Esophagus muscularis mucosa (tissue), 4 donors: Measurements from ENCODE around the gene UBE2E2.

Source experiments
- CTCF ChIP-seq, 3 experiments: fragments of 200-600 bp in 2 of 3; fragments of 450-650 bp in 1 of 3; sonication (generic) in 2 of 3; IDR thresholded peaks; one replicate each; pipeline ENCODE4 v1.5.1; 2017 to 2019; ENCODE audit warnings: antibody characterized with exemption in 3 of 3, mild to moderate bottlenecking in 2 of 3, moderate library complexity in 1 of 3
- EP300 ChIP-seq: sonication (generic); formaldehyde crosslinking; IDR thresholded peaks from one replicate; pipeline ENCODE4 v1.6.1; 2017; ENCODE audit warnings: antibody characterized with exemption
- POLR2A ChIP-seq: fragments of 450-650 bp; IDR thresholded peaks from one replicate; pipeline ENCODE4 v1.6.1; 2017; ENCODE audit warnings: antibody characterized with exemption, moderate library complexity, mild to moderate bottlenecking, low read depth
- POLR2AphosphoS5 ChIP-seq, 2 donors: sonication (generic); formaldehyde crosslinking; IDR thresholded peaks; one replicate each; pipeline ENCODE4 v1.6.1; 2017; ENCODE audit warnings: antibody characterized with exemption in 2 of 2

GRCh38 chr3:23620638-23621015 is 417.5 kb downstream of the UBE2E2 start:
- TF ChIP-seq CTCF (IDR thresholded peaks at IDR 0.05) (no peak), POLR2A (no peak), EP300 (no peak), POLR2AphosphoS5 (IDR thresholded peaks at IDR 0.05) (no peak)
